Measurements from ENCODE around the gene ACSL5.
"Not testable (repeated sequence)": the region's sequence is repeated elsewhere in the genome, so short reads cannot be mapped to it uniquely, and the experiment has no call there.

The ACSL5 gene

GRCh38 chr10:112349521-112350085, 24.3 kb upstream of the ACSL5 start:
- no peak for DNase-seq (ENCODE audit: low read depth in 2 of 3, low spot score in 1 of 3)

- DNase-seq (ENCODE audit: low read depth in 2 of 3, low spot score in 1 of 3), result no peak
Observed at GRCh38 chr10:112351146-112351545, 22.8 kb upstream of the ACSL5 start.

GRCh38 chr10:112352044-112352443, 21.9 kb upstream of the ACSL5 start:
- DNase-seq (ENCODE audit: low read depth in 2 of 3, low spot score in 1 of 3), result no peak

GRCh38 chr10:112353046-112353445, 20.9 kb upstream of the ACSL5 start:
- no peak for DNase-seq (ENCODE audit: low read depth in 2 of 3, low spot score in 1 of 3)

GRCh38 chr10:112356686-112357085, 17.2 kb upstream of the ACSL5 start:
- DNase-seq (ENCODE audit: low read depth in 2 of 3, low spot score in 1 of 3), result no peak

- DNase-seq (ENCODE audit: low read depth in 2 of 3, low spot score in 1 of 3), result no peak
Observed at GRCh38 chr10:112359606-112360307, 14.2 kb upstream of the ACSL5 start.

GRCh38 chr10:112360308-112361270, 13.3 kb upstream of the ACSL5 start:
- DNase-seq (ENCODE audit: low read depth in 2 of 3, low spot score in 1 of 3), result no peak

- no peak for DNase-seq (ENCODE audit: low read depth in 2 of 3, low spot score in 1 of 3)
Observed at GRCh38 chr10:112361951-112362751, 11.8 kb upstream of the ACSL5 start.

GRCh38 chr10:112362833-112363232, 11.1 kb upstream of the ACSL5 start:
- no peak for DNase-seq (ENCODE audit: low read depth in 2 of 3, low spot score in 1 of 3)

- no peak for DNase-seq (ENCODE audit: low read depth in 2 of 3, low spot score in 1 of 3)
Observed at GRCh38 chr10:112363696-112364688, 9.9 kb upstream of the ACSL5 start.

GRCh38 chr10:112365014-112365432, 8.9 kb upstream of the ACSL5 start:
- no peak for DNase-seq (ENCODE audit: low read depth in 2 of 3, low spot score in 1 of 3)

- no peak for DNase-seq (ENCODE audit: low read depth in 2 of 3, low spot score in 1 of 3)
Observed at GRCh38 chr10:112365451-112365850, 8.5 kb upstream of the ACSL5 start.

- no peak for DNase-seq (ENCODE audit: low read depth in 2 of 3, low spot score in 1 of 3)
Observed at GRCh38 chr10:112366992-112367391, 6.9 kb upstream of the ACSL5 start.

- DNase-seq (ENCODE audit: low read depth in 2 of 3, low spot score in 1 of 3), result no peak
Observed at GRCh38 chr10:112367516-112367915, 6.4 kb upstream of the ACSL5 start.

GRCh38 chr10:112369495-112370423, 4.2 kb upstream of the ACSL5 start:
- no peak for DNase-seq (ENCODE audit: low read depth in 2 of 3, low spot score in 1 of 3)

- DNase-seq (ENCODE audit: low read depth in 2 of 3, low spot score in 1 of 3), result no peak
Observed at GRCh38 chr10:112370424-112370819, 3.5 kb upstream of the ACSL5 start.

- DNase-seq (ENCODE audit: low read depth in 2 of 3, low spot score in 1 of 3), result not testable (repeated sequence)
Observed at GRCh38 chr10:112371326-112371725, 2.6 kb upstream of the ACSL5 start.

GRCh38 chr10:112372182-112372810, 1.6 kb upstream of the ACSL5 start:
- not testable (repeated sequence) for DNase-seq (ENCODE audit: low read depth in 2 of 3, low spot score in 1 of 3)
